ENCODE results near the gene TNNI3.
"Not testable (repeated sequence)": the region's sequence is repeated elsewhere in the genome, so short reads cannot be mapped to it uniquely, and the experiment has no call there.

Gene TNNI3

GRCh38 chr19:55112246-55112776, 45.2 kb downstream of the TNNI3 start:
- no peak for DNase-seq

- no peak for DNase-seq
These were observed 46.2 kb downstream of the TNNI3 start for GRCh38 chr19:55111238-55111831.

GRCh38 chr19:55109527-55110291, 47.8 kb downstream of the TNNI3 start:
- no peak for DNase-seq

GRCh38 chr19:55107252-55107651, 50.3 kb downstream of the TNNI3 start:
- DNase-seq = not testable (repeated sequence)

GRCh38 chr19:55106591-55106990, 50.9 kb downstream of the TNNI3 start:
- no peak for DNase-seq

- DNase-seq = no peak
These were observed 52.3 kb downstream of the TNNI3 start for GRCh38 chr19:55105237-55105636.

GRCh38 chr19:55103190-55103589, 54.3 kb downstream of the TNNI3 start:
- DNase-seq = no peak
